Smooth muscle cell of the umbilical artery (primary cell): Measurements from ENCODE around the gene KYNU. TPM values are rescaled to one million over a fixed set of nuclear protein-coding genes. Genes with fewer than 3 reads are reported as not detected.

Source experiments
- total RNA-seq: library from RNA; depleted of rRNA; stranded (reverse); fragments of >200 nt; gene quantifications from 2 replicates; pipeline ENCODE4 v1.2.3, GENCODE V29; 2014

The KYNU gene
- total RNA-seq: 0.18 and 1.8 TPM in 2 replicates

GRCh38 chr2:142877216-142877838, at the start of gene KYNU:
Gene KYNU, plus strand, starts transcription at chr2:142877664. Its CDS starts 7,704 bp downstream, at chr2:142885368.

